HG03039 (cell line): ENCODE results near the gene ERFL.
A peak's percentile ranks its signal among the peaks of the same experiment; 100 is the strongest.

Experiments used
- ATAC-seq: cut with Tn5 transposase; IDR thresholded peaks from one replicate; pipeline ENCODE4 v1.9.1; 2021; ENCODE audit warnings: mild to moderate bottlenecking, moderate library complexity; ENCODE audit not compliant: unreplicated experiment

ERFL gene

GRCh38 chr19:41861116-41861768 is 67.0 kb downstream of the ERFL start:
- ATAC-seq: no peak

DNA sequence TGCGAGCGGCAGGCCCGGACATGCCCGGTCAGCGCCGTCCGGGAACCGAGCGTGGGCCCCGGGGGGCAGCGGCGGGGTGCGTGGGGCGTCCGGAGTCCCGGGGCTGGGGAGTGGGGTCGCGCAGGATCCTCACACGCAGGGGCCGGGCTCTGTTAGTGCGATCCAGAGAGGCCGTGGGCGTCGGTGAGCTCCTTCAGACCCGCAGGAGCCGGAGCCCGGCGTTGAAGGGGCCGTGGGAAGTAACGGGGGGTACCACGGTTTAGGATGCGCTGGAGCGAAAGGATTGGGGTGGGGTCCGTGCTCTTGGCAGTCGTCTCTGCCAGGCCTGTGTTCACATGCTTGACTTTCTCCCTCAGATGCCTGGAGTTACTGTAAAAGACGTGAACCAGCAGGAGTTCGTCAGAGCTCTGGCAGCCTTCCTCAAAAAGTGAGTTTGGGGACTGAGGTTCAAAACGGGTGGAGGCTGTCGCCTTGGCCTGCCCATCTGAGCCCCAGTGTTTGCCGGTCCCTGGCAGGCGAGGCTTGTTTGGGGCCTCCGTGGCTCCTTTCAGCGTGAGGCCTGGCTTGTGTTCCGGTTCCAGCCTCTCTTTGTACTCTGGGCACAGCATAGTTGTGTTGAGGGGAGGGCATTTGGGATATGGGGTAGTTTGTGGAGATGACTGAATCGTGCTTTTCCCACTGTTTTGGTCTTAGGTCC is 67.7 kb downstream of the ERFL start:
- ATAC-seq: no peak

- peak; percentile 81 for ATAC-seq
Observed at GRCh38 chr19:41859618-41860418, 68.4 kb downstream of the ERFL start, which contains the start of gene RPS19. TSS of gene RPS19 (plus strand) at chr19:41860255. CDS start at chr19:41860775, 520 bp downstream.

DNA sequence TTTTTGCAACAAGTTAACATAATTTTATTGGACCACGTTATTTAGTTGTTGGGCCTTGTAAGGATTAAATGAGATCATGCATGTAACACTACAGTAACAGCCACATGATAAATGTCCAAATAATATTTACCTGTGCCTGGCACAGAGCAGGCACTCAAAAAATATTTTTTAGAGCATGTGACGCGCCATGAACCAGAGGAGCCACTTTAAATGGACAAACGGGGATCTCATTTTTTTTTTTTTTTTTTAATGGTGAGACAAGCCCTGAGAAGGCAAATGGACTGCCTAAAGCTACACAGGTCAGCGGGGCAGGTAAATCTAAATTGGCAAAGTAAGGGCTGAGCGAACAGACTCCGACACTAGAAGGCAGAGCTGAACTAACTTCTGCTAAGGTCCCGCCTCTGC is 69.0 kb downstream of the ERFL start:
- ATAC-seq: no peak
